NCI-H446 treated with DMSO at 0.1 percent for 48 hours (cell line): ENCODE data around the gene CARD11.

Source experiments
- DNase-seq: peaks from one replicate; lab custom pipeline; 2025; lab: John Stamatoyannopoulos, UW

CARD11 gene

GRCh38 chr7:3020416-3020815 is 23.3 kb downstream of the CARD11 start:
- DNase-seq: no peak

GRCh38 chr7:3019801-3020200 is 23.9 kb downstream of the CARD11 start:
- no peak for DNase-seq

GRCh38 chr7:3013975-3014792 is 29.5 kb downstream of the CARD11 start:
- no peak for DNase-seq

- no peak for DNase-seq
These were observed 32.3 kb downstream of the CARD11 start for GRCh38 chr7:3011211-3011852.

- DNase-seq: no peak
These were observed 33.5 kb downstream of the CARD11 start for GRCh38 chr7:3010161-3010560.

GRCh38 chr7:3009086-3009485 is 34.6 kb downstream of the CARD11 start:
- DNase-seq: no peak

- DNase-seq: no peak
These were observed 35.3 kb downstream of the CARD11 start for GRCh38 chr7:3008386-3008785.

- DNase-seq: no peak
These were observed 36.0 kb downstream of the CARD11 start for GRCh38 chr7:3007696-3008095.

- no peak for DNase-seq
These were observed 38.4 kb downstream of the CARD11 start for GRCh38 chr7:3005257-3005656.

GRCh38 chr7:3003936-3004335 is 39.7 kb downstream of the CARD11 start:
- DNase-seq: no peak

- no peak for DNase-seq
These were observed 41.0 kb downstream of the CARD11 start for GRCh38 chr7:3002631-3003030.

- DNase-seq: no peak
These were observed 43.1 kb downstream of the CARD11 start for GRCh38 chr7:3000566-3000965.

GRCh38 chr7:2999078-2999500 is 44.6 kb downstream of the CARD11 start:
- DNase-seq: no peak

GRCh38 chr7:2997014-2997413 is 46.7 kb downstream of the CARD11 start:
- no peak for DNase-seq

- no peak for DNase-seq
These were observed 47.5 kb downstream of the CARD11 start for GRCh38 chr7:2996141-2996540.

- no peak for DNase-seq
These were observed 49.8 kb downstream of the CARD11 start for GRCh38 chr7:2993868-2994267.

- no peak for DNase-seq
These were observed 50.3 kb downstream of the CARD11 start for GRCh38 chr7:2993396-2993795.

- DNase-seq: no peak
These were observed 52.7 kb downstream of the CARD11 start for GRCh38 chr7:2990949-2991470.

- DNase-seq: no peak
These were observed 57.1 kb downstream of the CARD11 start for GRCh38 chr7:2986561-2986960.

GRCh38 chr7:2985866-2986265 is 57.8 kb downstream of the CARD11 start:
- DNase-seq: no peak

GRCh38 chr7:2984091-2984490 is 59.6 kb downstream of the CARD11 start:
- no peak for DNase-seq

- DNase-seq: no peak
These were observed 60.1 kb downstream of the CARD11 start for GRCh38 chr7:2983586-2983985.

- DNase-seq: no peak
These were observed 60.8 kb downstream of the CARD11 start for GRCh38 chr7:2982831-2983230.
